SKM-1 treated with dmso at 0.1 percent for 144 hours (cell line): ENCODE measurements around the gene EGLN2.
"Not testable (repeated sequence)": the region's sequence is repeated elsewhere in the genome, so short reads cannot be mapped to it uniquely, and the experiment has no call there.

Source experiments
- DNase-seq: peaks from one replicate; lab custom pipeline; 2025; ENCODE audit not compliant: unreplicated experiment; lab: John Stamatoyannopoulos, UW

EGLN2 gene

DNA sequence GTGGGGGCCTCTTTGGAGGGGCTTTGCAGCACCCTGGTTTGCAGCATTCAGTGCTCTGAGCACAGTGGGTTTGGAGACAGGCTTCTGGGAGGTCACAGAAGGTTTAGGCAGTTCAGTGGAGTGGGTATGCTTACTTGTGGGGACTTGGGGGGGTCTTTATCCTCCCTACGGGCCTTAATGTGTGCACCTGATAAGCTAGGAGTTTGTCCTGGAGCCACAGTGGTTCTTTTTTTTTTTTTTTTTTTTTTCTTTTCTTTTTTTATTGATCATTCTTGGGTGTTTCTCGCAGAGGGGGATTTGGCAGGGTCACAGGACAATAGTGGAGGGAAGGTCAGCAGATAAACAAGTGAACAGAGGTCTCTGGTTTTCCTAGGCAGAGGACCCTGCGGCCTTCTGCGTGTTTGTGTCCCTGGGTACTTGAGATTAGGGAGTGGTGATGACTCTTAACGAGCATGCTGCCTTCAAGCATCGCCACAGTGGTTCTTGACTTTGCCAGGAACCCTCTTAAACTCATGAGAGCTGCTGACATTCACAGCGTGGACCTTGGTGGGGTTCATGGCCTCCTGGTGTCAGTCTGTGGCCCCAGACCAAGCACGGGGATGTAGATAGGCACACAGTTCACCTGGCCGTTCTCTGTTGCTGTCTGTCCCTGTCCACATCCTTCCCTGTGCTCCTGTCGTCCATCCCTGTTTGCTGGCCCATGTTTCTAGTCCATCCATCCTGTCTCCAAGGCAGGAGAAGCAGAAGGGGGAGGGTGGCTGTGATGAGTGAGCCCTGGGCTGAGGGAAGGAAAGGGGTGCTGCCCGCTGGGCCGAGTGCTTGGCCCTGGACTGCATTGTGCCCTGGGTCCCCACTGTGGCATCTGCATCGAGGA is 2.7 kb downstream of the EGLN2 start:
- DNase-seq = no peak

DNA sequence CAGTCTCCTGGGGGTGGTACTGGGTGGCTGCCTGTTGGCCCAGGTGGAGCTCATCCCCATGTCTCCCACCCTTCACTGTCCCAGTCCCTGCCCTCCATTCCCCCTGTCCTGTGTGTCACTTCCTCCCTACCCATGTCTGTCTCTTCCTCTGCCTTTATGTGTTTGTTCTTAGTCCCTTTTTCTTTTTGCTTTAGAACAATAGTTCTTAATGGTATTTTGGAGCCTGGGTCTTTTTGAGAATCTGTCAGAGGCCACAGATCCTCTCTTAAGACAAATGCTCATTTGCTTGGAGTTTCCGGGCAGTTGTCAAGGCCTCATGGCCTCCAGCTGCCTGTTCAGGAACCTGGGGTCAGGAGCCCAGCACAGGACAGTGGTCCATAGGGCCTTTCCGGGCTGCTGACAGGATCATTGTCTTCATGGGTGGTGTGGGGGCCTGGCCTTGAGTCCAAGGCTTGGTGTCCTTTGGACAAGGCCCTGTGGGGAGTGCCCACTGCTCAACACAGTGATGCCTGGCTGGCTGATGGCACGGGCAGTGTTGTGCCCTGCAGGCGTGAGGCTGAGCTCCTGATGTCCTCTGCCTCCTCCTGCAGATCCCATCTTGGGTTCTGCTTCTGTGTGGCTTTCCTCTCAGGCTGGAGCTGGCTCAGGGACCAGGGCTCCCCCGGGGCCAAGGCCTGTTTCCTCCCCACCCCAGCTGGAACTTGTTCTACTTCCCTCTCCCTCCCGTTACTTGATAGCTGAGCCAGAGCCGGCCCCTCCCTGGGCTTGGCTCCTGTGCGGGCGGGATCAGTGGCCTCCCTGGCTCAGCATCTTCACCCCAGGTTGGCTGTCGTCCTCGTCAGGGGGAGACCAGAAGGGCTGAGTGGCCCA is 3.5 kb downstream of the EGLN2 start:
- DNase-seq = peak; percentile 15

DNA sequence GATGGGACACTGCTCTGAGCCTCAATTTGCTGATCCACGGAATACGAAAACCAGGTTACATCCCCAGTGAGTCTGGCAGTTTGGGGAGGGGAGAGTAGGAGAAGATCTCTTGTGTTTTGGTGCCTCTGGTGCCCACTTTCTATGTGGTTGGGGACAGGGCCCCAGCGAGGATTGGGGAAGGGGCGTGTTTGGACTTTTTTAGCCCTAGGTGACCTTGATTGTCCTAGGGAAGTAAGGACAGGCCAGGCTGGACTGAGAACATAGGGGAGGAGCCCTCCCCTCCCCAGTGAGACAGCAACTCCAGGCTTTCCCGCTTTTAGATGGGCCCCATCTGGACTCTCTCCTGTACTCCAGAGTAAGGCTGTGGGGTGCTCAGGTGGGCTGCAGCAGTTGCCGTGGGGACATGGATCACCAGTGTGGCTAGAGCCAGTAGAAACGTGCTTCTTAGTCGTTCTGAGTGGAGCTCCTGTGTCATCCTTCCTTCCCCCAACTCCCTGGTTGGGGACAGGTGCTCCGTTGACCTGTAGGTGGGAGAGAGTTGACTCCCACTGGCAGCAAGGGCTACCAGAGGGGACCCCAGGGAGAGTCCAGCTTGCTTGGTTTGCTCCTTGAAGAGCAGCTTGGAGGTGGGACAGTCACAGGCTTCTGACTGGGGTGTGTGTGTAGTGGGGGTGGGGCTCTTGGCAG is 4.3 kb downstream of the EGLN2 start:
- no peak for DNase-seq

DNA sequence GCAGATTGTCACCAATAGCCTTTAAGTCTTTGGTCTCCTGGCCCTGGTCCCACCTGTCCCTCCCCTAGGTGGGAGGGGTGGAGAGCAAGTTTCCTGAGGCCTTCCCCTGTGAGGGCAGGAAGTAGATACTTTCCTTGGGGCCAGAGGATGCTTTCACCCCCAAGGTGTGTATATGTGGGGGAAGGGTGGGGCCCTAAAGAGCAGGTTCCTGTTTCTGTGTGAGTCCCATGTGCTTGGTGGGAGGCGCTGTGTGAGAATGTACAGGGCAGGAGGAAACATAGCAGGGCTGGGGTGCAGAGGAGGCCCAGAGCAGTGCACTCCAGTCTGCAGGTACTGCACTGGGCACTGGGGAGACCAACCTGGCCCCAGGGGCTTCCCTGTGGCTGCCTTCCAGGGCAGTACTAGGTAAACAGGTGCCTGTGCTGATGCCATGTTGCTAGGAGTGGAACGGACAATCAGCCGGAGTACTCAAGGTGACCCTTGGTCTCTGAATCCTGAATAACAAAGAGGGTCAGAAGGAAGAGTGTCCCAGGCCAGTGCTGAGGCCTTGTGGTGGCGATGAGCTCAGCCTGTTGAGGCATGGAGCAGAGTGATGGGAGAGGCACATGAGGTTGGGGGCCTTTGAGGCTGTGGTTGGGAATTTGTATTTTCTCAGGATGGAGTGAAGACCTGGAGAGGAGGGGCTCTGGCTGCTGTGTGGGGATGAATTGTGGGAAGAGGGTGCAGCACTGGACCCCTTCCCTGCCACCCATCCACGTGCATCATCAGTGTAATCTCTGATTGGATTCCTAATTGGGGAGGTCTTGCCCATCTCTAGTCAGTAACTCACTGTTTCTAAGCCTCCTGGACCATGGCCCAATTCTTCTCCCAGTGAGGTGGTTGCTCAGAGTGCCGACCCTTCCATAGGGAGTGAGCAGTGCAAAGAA is 5.1 kb downstream of the EGLN2 start:
- DNase-seq = peak; percentile 10

DNA sequence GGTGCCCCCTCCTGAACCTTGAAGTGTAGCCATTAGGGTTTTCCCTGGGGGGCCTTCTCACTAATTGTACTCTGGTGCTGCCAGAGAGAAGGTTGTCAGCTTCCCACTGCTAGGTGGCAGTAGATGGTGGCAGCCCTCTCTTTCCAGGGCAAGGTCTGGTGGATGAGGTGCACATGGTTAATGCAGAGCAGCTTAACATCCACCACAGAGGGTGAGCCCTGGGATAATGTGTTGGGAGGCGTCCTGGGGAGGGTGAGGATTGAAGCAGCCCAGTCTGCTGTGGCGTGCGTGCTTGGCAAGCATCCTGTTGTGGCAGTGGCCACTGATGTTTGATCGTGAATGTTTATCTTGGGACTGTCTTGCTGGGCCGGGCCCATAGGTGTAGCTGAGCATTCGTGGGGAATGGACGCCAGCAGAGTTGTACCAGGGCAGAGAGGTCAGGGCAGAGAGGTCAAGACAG is 5.8 kb downstream of the EGLN2 start:
- no peak for DNase-seq

DNA sequence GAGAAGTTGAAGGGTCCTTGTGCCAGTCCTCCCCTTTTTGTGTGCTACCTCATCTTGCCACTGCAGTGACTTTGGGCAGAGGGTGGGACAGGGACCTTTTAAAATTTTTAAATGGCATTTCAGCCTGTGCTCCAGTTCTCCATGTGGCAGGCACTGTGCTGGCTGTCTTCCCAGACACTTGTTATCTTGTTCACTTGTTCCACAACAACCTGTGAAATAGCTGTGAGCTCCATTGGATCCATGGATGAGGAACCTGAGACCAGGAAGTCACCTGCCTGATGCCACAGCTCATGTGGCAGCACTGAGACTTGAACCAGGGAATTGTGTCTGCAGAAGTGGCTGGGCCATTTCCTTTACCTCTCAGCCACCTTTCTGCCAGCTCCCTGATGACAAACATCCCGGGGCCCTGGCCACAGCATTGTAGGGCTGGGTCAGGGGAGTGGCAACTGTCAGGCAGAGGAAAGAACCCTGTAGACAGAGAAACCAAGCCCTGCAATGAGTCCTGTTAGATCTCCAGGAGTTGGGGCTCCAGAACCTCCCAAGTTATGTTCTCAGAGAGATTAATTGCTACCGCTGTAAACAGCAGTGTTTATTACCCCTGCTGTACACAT is 6.4 kb downstream of the EGLN2 start:
- no peak for DNase-seq

DNA sequence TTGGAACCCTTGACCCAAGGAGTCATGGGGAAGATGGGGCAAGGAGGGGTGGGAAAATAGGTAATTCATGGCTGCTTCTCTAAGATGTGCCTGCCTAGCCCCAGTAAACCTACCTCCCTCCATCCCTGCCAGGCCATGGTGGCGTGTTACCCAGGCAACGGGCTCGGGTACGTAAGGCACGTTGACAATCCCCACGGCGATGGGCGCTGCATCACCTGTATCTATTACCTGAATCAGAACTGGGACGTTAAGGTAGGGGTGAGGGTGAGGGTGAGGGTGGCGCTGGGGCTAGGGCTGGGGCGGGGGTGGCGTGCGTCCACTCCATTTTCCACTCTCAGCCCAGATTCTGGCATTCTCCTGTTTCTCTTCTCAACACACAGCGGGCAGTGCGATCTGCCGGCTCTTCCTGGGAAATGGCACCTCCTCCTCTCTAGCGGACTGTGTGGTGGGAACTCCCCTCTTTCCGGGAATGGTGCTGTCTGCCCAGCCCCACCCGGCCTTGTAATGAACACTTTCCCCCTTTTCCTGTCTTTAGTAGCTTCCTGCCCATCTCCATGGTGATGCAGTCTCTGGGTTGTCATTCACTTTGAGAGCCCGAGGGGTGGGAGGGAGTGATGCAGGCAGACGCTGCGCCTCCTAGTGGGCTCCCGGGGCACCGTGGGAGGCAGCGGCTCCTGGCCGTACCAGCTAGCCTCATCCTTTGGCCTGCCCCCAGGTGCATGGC is 7.6 kb downstream of the EGLN2 start:
- no peak for DNase-seq

DNA sequence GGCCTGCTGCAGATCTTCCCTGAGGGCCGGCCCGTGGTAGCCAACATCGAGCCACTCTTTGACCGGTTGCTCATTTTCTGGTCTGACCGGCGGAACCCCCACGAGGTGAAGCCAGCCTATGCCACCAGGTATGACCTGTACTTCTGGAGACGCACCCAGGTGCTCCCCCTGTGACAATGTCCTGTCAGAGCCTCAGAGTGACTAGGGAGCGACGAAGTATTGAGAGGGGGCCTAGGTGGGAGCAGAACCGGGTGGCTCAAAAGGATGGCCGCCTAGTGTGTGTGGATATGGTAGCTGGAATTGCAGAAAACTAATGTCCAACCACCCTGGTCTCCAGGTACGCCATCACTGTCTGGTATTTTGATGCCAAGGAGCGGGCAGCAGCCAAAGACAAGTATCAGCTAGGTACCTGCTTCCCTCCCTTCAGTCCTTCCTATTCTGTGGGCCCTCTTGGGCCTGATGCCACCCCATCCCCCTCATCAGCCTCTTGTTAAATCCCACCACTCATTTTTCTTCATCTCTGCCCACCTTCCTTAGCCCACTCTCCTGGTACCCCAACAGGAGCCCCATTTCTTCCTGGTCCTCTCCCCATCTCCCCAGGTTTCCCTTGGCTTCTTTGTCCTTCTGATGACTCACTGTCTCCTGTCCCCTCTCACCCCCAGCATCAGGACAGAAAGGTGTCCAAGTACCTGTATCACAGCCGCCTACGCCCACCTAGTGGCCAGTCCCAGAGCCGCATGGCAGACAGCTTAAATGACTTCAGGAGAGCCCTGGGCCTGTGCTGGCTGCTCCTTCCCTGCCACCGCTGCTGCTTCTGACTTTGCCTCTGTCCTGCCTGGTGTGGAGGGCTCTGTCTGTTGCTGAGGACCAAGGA is 8.4 kb downstream of the EGLN2 start:
- no peak for DNase-seq

DNA sequence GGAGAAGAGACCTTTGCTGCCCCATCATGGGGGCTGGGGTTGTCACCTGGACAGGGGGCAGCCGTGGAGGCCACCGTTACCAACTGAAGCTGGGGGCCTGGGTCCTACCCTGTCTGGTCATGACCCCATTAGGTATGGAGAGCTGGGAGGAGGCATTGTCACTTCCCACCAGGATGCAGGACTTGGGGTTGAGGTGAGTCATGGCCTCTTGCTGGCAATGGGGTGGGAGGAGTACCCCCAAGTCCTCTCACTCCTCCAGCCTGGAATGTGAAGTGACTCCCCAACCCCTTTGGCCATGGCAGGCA is 9.0 kb downstream of the EGLN2 start:
- DNase-seq = no peak

DNA sequence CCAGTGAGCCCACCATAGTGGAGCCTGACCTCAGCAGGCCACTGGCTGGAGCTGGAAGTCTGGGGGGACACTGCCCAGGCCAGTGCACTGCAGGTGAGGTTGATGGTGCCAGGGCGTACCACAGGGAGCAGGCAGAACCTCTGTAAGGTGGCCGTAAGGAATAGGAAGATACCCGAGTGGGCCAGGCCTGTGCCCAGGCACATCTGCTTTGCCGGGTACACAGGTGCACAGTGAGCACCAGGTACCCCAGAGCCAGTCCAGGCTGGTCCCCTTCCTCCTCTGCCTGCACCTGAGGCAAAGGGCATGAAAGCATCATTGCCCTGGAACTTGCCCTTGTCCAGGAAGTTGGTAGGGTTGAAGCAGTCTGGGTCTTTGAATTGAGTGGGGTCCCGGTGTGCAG is 9.5 kb downstream of the EGLN2 start:
- DNase-seq = no peak

DNA sequence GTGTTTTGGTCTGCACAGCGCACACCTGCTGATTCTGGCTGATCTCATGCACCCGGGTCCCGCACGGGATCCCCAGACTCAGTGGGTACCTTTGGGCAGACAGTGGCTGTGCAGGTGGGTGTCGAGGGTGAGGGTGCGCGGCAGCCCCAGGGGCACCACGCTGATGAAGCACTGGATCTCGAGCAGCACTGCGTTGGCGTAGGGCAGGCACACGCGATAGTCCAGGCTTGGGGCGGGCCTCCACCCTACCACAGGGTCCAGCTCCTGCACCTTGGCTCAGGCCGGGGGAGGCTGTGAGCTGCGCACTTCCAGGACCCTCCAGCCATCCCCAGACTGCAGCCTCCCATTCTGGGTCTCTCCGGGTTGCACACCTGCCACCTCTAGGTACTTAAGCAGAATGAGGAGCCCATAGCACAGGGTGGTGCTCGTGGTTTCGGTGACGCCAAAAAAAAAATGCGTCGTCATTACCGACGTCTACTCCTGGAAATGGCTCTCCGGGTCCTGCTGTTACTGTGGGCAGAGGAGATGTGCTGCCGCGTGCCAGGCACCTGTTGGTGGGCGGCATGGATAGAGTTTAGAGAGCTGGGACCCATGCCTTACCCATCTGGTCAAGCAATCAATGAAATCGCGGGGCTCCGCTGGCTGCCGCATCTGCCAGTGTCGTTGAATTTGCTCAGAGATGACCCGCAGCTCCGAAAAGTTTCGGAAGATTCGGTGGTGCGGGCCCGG is 10.5 kb downstream of the EGLN2 start:
- no peak for DNase-seq

DNA sequence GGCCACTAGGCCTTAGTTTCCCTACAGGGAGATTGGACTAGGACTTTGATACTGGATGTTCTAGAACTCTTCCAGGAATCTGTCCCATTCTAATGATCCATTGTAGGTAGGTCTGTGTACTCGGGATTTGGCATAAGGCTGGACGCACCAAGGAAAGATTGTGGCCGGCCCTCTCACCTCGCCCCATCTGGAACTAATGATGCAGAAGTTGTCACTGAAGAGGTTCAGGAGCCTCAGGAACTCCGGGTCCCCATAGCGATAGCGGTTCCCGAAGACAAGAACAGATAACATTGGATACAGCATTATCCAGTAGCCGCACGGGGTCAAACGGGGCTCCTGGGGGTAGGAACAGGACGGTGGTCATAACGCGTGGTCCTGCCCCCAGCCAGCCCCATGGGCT is 11.2 kb downstream of the EGLN2 start:
- no peak for DNase-seq

DNA sequence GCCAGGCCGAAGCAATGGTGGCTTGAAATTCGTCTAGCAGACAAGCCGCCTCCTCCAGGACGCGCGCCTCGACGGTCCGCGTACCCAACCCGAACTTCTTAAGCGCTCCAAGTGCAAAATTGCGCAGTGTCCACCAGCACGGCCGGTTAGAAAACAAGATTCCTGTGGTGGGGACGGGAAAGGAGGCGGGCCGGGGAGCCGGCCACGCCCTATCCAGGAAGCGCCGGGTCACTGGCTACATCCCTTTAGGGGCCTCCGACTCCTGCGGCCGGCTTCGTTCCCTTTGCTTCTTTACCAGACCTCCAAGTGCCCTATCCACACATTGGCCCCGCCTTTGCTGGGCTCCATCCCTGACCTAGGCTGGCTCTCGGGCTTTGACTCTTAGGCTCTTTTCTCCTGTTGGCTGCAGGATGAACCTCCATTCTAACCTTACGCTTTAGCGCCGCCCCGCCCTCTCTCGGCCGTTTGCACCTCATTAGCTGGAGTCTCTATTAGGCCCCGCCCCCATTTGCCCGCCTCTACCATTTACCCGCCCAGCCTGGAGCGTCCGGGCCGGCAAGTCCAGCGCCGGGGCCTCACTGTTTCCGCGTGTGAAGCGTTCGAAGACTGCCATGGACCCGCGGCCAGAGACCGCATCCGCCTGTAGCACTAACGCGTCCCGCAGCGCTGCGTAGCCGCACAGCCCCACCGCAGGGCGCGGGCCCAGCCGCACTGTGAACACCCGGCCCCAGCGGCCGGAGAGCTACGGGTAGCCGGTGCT is 11.8 kb downstream of the EGLN2 start:
- peak; percentile 15 for DNase-seq

DNA sequence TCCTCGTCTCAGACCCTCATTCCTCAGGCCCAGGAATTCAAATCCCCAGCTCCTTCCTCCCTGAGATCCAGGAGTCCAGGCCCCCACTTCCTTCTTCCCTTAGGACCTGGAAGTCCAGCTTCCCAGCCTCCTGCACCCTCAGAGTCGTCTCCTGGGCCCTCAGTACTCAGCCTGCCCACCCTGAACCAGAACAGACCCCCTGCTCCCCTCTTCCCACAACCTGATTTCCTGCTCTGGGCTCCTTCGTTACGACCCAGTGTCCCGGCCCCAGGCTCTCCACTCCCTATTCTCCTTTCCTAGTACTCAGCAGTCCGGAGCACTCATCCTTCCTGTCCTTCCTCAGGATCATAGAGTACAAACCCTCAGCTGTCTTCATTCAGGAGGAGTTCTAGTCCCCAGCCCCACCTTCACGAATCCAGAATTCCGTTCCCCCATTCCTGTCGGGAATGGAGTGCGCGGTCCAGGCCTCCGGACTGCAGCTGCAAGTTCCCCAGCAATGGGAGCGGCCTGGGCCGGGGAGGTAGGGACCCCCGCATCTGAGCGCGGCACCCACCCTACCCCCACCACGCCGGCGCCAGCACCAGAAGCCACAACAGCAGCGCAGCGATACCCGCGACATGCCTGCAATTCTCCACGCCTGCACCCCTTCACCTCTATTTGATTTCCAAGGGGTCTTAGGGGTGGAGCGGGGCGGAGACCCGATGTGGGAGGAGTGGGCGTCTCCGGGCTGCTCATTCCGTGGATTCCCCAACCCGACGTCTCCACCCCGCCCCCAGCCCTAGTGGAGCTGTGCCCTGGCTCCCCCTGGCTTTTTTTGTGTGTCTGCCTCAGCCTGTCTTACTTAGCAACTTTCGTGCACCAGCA is 12.7 kb downstream of the EGLN2 start:
- DNase-seq = no peak

DNA sequence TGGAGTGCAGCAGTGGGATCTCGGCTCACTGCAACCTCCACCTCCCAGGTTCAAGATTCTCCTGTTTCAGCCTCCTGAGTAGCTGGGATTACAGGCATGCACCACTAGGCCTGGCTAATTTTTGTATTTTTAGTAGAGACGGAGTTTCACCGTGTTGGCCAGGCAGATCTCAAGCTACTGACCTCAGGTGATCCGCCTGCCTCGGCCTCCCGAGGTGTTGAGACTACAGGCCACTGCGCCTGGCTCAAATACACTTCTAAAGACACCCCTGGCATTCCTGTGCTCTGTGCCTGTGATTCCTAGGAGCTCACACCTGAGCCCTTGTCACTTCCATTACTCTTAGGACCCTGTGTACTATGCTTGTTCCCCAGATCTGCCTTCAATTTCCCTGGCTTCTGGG is 13.6 kb downstream of the EGLN2 start:
- not testable (repeated sequence) for DNase-seq

DNA sequence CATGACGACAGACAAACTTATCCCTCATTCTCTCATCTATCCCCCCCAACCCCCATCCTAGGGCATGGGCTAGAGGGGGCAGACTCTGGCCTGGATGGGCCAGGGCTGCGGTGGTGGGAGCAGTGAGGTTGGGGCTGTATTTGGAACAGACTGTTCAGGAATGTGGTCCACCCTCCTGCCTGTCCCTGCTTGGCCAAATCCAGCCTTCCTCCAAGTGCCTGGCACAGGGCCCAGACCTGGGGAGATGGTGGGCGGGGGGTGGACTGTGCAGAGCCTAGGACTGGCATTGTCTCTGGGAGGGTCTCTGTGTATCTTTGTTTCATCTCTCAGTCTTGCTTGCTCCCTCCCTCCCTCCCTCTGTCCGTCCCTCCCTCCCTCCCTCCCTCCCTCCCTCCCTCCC is 14.2 kb downstream of the EGLN2 start:
- no peak for DNase-seq
